ENCODE measurements around the gene NBPF3. TPM values are rescaled to one million over a fixed set of nuclear protein-coding genes. Genes with fewer than 3 reads are reported as not detected.
"Not testable (repeated sequence)": the region's sequence is repeated elsewhere in the genome, so short reads cannot be mapped to it uniquely, and the experiment has no call there.

The NBPF3 gene
- total RNA-seq, 2 donors from 2014 or later: 4.7 to 8.0 TPM

DNA sequence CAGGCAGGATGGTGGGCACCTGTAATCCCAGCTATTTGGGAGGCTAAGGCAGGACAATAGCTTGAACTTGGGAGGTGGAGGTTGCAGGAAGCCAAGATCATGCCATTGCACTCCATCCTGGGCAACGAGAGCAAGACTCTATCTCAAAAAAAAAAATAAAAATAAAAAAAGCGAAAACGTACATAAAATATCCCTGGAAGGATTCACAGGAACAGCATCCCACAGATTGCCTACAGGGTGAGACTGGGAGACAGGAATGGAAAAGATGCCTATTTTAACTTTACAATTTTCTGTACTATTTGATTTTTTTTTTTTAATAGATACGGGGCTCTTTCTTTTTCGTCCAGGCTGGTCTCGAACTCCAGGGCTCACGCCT lies 604 bp upstream of the NBPF3 start:
- TF ChIP-seq, protein P1, sequence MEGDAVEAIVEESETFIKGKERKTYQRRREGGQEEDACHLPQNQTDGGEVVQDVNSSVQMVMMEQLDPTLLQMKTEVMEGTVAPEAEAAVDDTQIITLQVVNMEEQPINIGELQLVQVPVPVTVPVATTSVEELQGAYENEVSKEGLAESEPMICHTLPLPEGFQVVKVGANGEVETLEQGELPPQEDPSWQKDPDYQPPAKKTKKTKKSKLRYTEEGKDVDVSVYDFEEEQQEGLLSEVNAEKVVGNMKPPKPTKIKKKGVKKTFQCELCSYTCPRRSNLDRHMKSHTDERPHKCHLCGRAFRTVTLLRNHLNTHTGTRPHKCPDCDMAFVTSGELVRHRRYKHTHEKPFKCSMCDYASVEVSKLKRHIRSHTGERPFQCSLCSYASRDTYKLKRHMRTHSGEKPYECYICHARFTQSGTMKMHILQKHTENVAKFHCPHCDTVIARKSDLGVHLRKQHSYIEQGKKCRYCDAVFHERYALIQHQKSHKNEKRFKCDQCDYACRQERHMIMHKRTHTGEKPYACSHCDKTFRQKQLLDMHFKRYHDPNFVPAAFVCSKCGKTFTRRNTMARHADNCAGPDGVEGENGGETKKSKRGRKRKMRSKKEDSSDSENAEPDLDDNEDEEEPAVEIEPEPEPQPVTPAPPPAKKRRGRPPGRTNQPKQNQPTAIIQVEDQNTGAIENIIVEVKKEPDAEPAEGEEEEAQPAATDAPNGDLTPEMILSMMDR (IDR thresholded peaks at IDR 0.05): no peak
- Histone ChIP-seq H3K27me3 (no peaks in the 10 kb centered on the region), H3K4me3 (peak overlapping the region; percentile 55), H3K4me1 (no peaks in the 10 kb centered on the region), H3K36me3 (no peaks in the 10 kb centered on the region), H3K9ac (ENCODE audit: low read depth in 2 of 2, low read length in 2 of 2) (peak overlapping the region in 1 of 2 donors; percentile 71), H3K9me3 (no peaks in the 10 kb centered on the region), H3K27ac (no peak overlapping the region)
- intact Hi-C loops (cut with DNase I): no loop called here
- no peak for DNase-seq

DNA sequence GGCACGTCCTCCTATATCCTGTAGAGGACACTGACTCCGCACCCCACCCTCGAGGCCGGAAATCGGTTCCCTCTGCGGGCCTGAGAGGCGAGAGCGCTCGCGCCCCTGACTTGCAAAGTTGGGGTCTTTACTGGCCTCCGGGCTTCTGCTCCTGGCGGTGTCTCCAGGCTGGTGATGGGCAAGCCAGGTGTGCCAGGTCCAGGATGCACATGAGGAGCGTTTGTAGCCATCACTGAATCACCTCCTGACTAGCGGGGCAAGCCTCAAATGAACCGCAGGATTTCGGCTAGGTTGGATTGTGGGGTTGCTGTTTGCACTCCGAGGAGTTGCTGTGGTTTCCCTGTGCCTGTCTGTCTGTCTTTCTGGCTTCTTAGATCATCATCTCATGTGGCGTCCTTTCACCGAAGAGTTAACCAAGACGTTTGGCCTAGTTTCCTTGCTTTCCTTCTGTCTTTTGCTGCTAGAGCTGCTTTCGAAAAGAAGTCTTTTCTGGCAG lies 741 bp downstream of the NBPF3 start:
- DNase-seq; H3K27me3 ChIP-seq; H3K9me3 ChIP-seq; H3K36me3 ChIP-seq; H3K4me1 ChIP-seq; H3K27ac ChIP-seq; intact Hi-C loops (cut with DNase I): not testable (repeated sequence)
- Histone ChIP-seq H3K4me3 (peak overlapping the region; percentile 55), H3K9ac (ENCODE audit: low read depth in 2 of 2, low read length in 2 of 2) (peak overlapping the region; percentile 26 to 63)

DNA sequence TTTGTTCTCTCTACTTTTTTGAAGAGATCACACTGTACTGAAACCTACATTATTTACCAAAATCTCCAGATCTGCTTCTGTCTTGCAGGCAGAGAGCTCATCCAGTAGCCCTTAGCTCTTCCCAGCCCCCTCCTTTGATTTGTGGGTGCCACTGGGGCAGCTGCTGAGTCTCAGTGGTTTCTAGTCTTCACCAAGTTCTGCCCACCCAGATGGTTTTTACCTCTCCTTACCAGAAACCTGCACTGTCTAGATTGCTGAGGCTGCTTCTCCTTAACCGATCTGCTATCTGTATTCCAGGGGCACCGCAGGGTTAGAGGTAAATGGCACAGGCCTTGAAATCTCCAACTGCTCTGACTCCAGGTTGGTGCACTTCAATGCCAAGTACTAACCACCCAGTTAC lies 6.7 kb downstream of the NBPF3 start:
- H3K27me3 ChIP-seq; H3K4me3 ChIP-seq; DNase-seq; H3K36me3 ChIP-seq; H3K9me3 ChIP-seq; intact Hi-C loops (cut with DNase I); H3K9ac ChIP-seq (ENCODE audit: low read depth in 2 of 2, low read length in 2 of 2); H3K27ac ChIP-seq; H3K4me1 ChIP-seq: not testable (repeated sequence)

DNA sequence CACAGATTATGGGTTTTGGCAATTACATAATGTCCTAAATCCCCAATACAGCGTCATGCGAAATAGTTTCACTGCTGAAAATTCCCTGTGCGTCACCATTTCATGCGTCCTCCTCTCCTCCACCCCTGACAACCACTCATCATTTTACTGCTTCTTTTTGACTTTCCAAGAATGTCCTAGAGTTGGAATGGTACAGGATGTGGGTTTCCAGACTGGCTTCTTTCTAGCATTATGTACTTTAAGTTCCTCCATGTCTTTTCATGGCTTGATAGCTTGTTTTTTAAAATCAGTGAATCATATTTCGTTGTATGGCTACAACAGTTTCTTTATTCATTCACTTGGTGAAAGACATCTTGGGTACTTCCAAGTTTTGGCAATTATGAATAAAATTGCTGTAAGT lies 7.4 kb downstream of the NBPF3 start:
- intact Hi-C loops (cut with DNase I): no loop called here
- no peak for DNase-seq
- Histone ChIP-seq H3K27me3 (no peaks in the 10 kb centered on the region), H3K4me1 (no peaks in the 10 kb centered on the region), H3K9ac (ENCODE audit: low read depth in 2 of 2, low read length in 2 of 2) (no peak overlapping the region), H3K9me3 (no peaks in the 10 kb centered on the region), H3K36me3 (no peaks in the 10 kb centered on the region), H3K4me3 (no peak overlapping the region), H3K27ac (no peak overlapping the region)
- TF ChIP-seq, protein P1 (IDR thresholded peaks at IDR 0.05): no peak

DNA sequence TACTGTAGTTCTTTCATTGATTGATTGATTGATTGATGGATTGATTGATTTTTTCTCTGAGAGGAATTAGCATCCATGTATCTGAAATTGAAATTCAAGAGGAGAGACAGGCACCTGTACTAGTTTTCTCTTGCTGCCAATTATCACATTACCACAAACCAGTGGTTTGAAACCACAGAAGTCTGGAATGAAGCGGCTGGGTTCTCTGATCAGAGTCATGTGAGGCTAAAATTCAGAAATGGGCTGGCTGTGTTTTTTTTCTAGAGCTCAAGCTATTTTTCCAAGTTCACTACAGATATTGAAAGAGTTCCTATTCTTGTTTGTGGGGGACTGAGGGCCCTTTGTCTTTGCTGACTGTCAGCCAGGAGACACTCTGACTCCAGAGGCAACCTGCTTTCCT lies 10.0 kb downstream of the NBPF3 start:
- no peak overlapping the region for H3K27ac ChIP-seq
- DNase-seq: no peak
- H3K9ac ChIP-seq (ENCODE audit: low read depth in 2 of 2, low read length in 2 of 2): no peak overlapping the region
- H3K4me3 ChIP-seq: no peak overlapping the region
- H3K27me3 ChIP-seq: no peaks in the 10 kb centered on the region
- intact Hi-C loops (cut with DNase I): no loop called here
- no peaks in the 10 kb centered on the region for H3K36me3 ChIP-seq
- no peaks in the 10 kb centered on the region for H3K4me1 ChIP-seq
- TF ChIP-seq, protein P1 (IDR thresholded peaks at IDR 0.05): no peak
- H3K9me3 ChIP-seq: no peaks in the 10 kb centered on the region

DNA sequence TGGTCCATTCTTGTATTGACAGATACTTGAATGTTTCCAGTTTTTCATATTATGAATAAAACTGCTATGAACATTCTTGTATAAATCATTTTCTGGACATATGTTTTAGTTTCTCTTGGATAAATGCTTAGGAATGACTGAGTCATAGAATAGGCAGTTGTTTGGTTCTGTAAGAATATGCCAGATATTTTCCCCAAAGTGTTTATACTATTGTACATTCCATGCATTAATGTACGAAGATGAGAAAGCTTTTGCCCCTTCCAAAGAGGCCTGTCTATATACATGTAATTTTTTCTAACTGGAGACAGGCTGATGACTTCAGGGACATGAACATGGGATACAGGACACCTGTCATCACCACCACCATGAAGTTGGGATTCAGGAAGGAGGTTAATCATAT lies 11.3 kb downstream of the NBPF3 start:
- Histone ChIP-seq H3K27ac (no peak overlapping the region), H3K9ac (ENCODE audit: low read depth in 2 of 2, low read length in 2 of 2) (no peak overlapping the region), H3K36me3 (no peaks in the 10 kb centered on the region), H3K9me3 (no peaks in the 10 kb centered on the region), H3K27me3 (no peaks in the 10 kb centered on the region), H3K4me1 (no peaks in the 10 kb centered on the region), H3K4me3 (no peak overlapping the region)
- no peak for DNase-seq
- TF ChIP-seq, protein P1 (IDR thresholded peaks at IDR 0.05): no peak
- intact Hi-C loops (cut with DNase I): no loop called here

DNA sequence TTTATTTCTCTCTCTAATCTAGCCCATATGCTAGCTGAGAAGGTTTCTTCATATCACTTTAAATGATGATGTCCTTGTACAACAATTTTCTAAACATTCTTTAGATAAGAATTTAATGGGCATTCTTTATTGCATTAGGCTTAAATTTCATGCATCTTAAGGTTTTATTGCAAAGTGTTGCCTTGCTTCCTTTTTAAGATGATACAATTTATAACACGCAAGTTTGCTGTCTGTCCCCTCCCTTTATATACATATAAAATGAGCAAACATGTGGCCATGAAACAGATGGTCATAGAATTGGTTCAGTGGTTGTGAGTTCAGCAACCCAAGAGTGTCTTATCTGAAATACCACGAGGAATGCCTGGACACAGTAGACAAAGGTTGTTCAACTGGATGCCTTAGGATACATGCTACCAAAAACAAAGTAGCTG lies 12.1 kb downstream of the NBPF3 start:
- no peaks in the 10 kb centered on the region for H3K4me1 ChIP-seq
- H3K27ac ChIP-seq: no peak overlapping the region
- H3K4me3 ChIP-seq: no peak overlapping the region
- DNase-seq: no peak
- H3K27me3 ChIP-seq: no peaks in the 10 kb centered on the region
- no peaks in the 10 kb centered on the region for H3K36me3 ChIP-seq
- no peaks in the 10 kb centered on the region for H3K9me3 ChIP-seq
- intact Hi-C loops (cut with DNase I): no loop called here
- TF ChIP-seq, protein P1 (IDR thresholded peaks at IDR 0.05): no peak
- H3K9ac ChIP-seq (ENCODE audit: low read depth in 2 of 2, low read length in 2 of 2): no peak overlapping the region

DNA sequence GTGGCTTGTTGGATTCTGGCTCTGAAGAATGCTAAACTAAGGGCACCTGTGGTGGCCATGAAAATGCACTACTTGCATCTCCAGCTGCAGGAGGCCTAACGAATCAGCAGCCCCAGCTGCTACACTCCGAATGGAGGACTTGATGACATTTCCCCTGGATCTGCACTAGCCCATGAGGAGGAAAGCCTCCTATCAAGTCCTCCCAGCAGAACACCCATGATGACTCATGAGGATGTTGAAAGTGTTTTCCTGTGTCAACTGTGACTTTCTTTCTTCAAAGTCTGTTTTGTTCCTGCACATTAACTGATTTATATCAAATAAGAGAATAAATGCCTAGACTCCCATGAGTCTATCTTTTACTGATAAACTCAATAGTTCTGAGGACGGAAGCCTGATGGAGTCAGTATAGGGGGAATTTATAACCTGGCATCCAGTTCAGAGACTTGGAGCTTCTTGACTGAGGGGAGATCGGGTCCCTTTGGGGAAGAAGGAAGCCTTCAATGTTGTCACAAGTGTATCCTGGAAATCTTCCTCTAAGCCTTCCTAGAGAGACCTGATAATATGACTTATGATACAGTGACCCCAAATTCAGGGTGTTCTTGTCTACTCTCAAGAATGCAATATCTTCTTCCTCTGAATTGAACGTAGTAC lies 14.2 kb downstream of the NBPF3 start:
- H3K27ac ChIP-seq, H3K4me1 ChIP-seq: not testable (repeated sequence)

DNA sequence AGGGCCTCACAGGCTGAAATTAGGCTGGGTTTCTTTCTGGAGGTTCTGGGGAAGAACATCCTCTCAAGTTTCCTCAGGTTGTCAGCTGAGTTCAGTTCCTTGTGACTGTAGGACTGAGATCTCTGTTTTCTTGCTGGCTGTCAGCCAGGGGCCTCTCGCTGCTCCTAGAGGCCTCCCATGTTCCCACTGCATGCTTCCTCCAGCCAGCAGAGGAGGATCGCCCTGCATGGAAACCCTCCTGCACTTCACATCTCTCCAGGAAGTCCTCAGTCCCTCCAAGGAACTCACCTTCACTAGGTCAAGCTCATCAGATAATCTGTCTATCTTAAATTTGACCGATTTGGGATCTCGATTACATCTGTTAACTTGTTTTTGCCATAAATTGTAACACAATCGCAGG lies 15.0 kb downstream of the NBPF3 start:
- H3K27ac ChIP-seq; H3K9me3 ChIP-seq; H3K4me1 ChIP-seq; H3K4me3 ChIP-seq; H3K9ac ChIP-seq (ENCODE audit: low read depth in 2 of 2, low read length in 2 of 2); intact Hi-C loops (cut with DNase I); H3K27me3 ChIP-seq; H3K36me3 ChIP-seq; DNase-seq: not testable (repeated sequence)

More for the DNA sequence above, 14.2 kb downstream of the NBPF3 start:
- H3K9me3 ChIP-seq; H3K27me3 ChIP-seq; DNase-seq; H3K4me3 ChIP-seq; intact Hi-C loops (cut with DNase I); H3K9ac ChIP-seq (ENCODE audit: low read depth in 2 of 2, low read length in 2 of 2); H3K36me3 ChIP-seq: not testable (repeated sequence)
